DMS53 treated with DMSO at 0.1 percent for 48 hours (cell line): ENCODE data around the gene ARID1B.
A peak's percentile ranks its signal among the peaks of the same experiment; 100 is the strongest.

Experiments used
- DNase-seq: peaks from one replicate; lab custom pipeline; 2025; ENCODE audit not compliant: unreplicated experiment; lab: John Stamatoyannopoulos, UW

The ARID1B gene

GRCh38 chr6:156876302-156876701 is 99.1 kb downstream of the ARID1B start:
- no peak for DNase-seq

GRCh38 chr6:156877126-156877863 is 100.1 kb downstream of the ARID1B start:
- DNase-seq = no peak

GRCh38 chr6:156878681-156879080 is 101.5 kb downstream of the ARID1B start:
- DNase-seq = no peak

GRCh38 chr6:156879186-156879585 is 102.0 kb downstream of the ARID1B start:
- DNase-seq = no peak

GRCh38 chr6:156879591-156879990 is 102.4 kb downstream of the ARID1B start:
- no peak for DNase-seq

GRCh38 chr6:156880913-156881312 is 103.7 kb downstream of the ARID1B start:
- no peak for DNase-seq

- no peak for DNase-seq
Measured at GRCh38 chr6:156881687-156882629, 104.8 kb downstream of the ARID1B start.

GRCh38 chr6:156883497-156884252 is 106.5 kb downstream of the ARID1B start:
- peak; percentile 76 for DNase-seq

- DNase-seq = no peak
Measured at GRCh38 chr6:156884306-156884705, 107.1 kb downstream of the ARID1B start.

GRCh38 chr6:156885562-156885961 is 108.4 kb downstream of the ARID1B start:
- DNase-seq = no peak

GRCh38 chr6:156886409-156886808 is 109.2 kb downstream of the ARID1B start:
- no peak for DNase-seq

- DNase-seq = no peak
Measured at GRCh38 chr6:156887623-156888269, 110.6 kb downstream of the ARID1B start.

- no peak for DNase-seq
Measured at GRCh38 chr6:156889469-156889868, 112.3 kb downstream of the ARID1B start.

GRCh38 chr6:156889986-156890385 is 112.8 kb downstream of the ARID1B start:
- DNase-seq = no peak

- DNase-seq = no peak
Measured at GRCh38 chr6:156890627-156891314, 113.6 kb downstream of the ARID1B start.

- DNase-seq = no peak
Measured at GRCh38 chr6:156897907-156898531, 120.8 kb downstream of the ARID1B start.

GRCh38 chr6:156899071-156899470 is 121.9 kb downstream of the ARID1B start:
- no peak for DNase-seq

- no peak for DNase-seq
Measured at GRCh38 chr6:156899532-156900135, 122.5 kb downstream of the ARID1B start.

- DNase-seq = no peak
Measured at GRCh38 chr6:156900292-156900691, 123.1 kb downstream of the ARID1B start.
